Measurements from ENCODE around the gene RPL7L1. TPM values are rescaled to one million over a fixed set of nuclear protein-coding genes. Genes with fewer than 3 reads are reported as not detected.
A peak's percentile ranks its signal among the peaks of the same experiment; 100 is the strongest.
"Not testable (repeated sequence)": the region's sequence is repeated elsewhere in the genome, so short reads cannot be mapped to it uniquely, and the experiment has no call there.

Gene RPL7L1
- total and polyA plus RNA-seq, 2 experiments from 2014 or later: 85.4 to 89.5 TPM

- Histone ChIP-seq H3K4me3 (no peak overlapping the region), H3K9me3 (ENCODE audit: low read depth) (no peaks in the 10 kb centered on the region), H3K36me3 (peaks cover 10% of the 10 kb centered on the region), H3K27ac (no peak overlapping the region), H3K27me3 (no peaks in the 10 kb centered on the region), H3K4me1 (ENCODE audit: low read depth) (no peaks in the 10 kb centered on the region)
- no peak for TF ChIP-seq CTCF (IDR thresholded peaks at IDR 0.05; ENCODE audit: low read depth, low read length)
- no peak for DNase-seq (ENCODE audit: low read depth in 1 of 2, low spot score in 1 of 2)
Measured at GRCh38 chr6:42870145-42870936, 9.1 kb upstream of the RPL7L1 start.

- peaks cover under 1% of the 10 kb centered on the region for H3K36me3 ChIP-seq
- no peak for TF ChIP-seq CTCF (IDR thresholded peaks at IDR 0.05; ENCODE audit: low read depth, low read length)
- H3K4me3 ChIP-seq: no peak overlapping the region
Measured at GRCh38 chr6:42871711-42872110, 7.7 kb upstream of the RPL7L1 start.

GRCh38 chr6:42873313-42873712 lies 6.1 kb upstream of the RPL7L1 start:
- Histone ChIP-seq H3K9me3 (ENCODE audit: low read depth) (no peaks in the 10 kb centered on the region), H3K4me3 (no peak overlapping the region), H3K27ac (no peak overlapping the region), H3K27me3 (no peaks in the 10 kb centered on the region), H3K36me3 (no peaks in the 10 kb centered on the region), H3K4me1 (ENCODE audit: low read depth) (no peaks in the 10 kb centered on the region)
- no peak for TF ChIP-seq CTCF (IDR thresholded peaks at IDR 0.05; ENCODE audit: low read depth, low read length)
- no peak for DNase-seq (ENCODE audit: low read depth in 1 of 2, low spot score in 1 of 2)

More at GRCh38 chr6:42871711-42872110, 7.7 kb upstream of the RPL7L1 start:
- Histone ChIP-seq H3K27me3 (no peaks in the 10 kb centered on the region), H3K9me3 (ENCODE audit: low read depth) (no peaks in the 10 kb centered on the region), H3K27ac (no peak overlapping the region), H3K4me1 (ENCODE audit: low read depth) (no peaks in the 10 kb centered on the region)
- DNase-seq (ENCODE audit: low read depth in 1 of 2, low spot score in 1 of 2): no peak

- no peaks in the 10 kb centered on the region for H3K27me3 ChIP-seq
- peaks cover 4% of the 10 kb centered on the region for H3K4me1 ChIP-seq (ENCODE audit: low read depth)
- no peak for DNase-seq (ENCODE audit: low read depth in 1 of 2, low spot score in 1 of 2)
- H3K36me3 ChIP-seq: peaks cover 2% of the 10 kb centered on the region
- no peak overlapping the region for H3K27ac ChIP-seq
- TF ChIP-seq CTCF (IDR thresholded peaks at IDR 0.05; ENCODE audit: low read depth, low read length): no peak
- no peak overlapping the region for H3K4me3 ChIP-seq
- H3K9me3 ChIP-seq (ENCODE audit: low read depth): no peaks in the 10 kb centered on the region
Measured at GRCh38 chr6:42877695-42878094, 1.7 kb upstream of the RPL7L1 start.

- Histone ChIP-seq H3K4me3 (peak overlapping the region; percentile 98), H3K27ac (peak overlapping the region; percentile 97), H3K36me3 (peaks cover 24% of the 10 kb centered on the region)
- H3K4me1 ChIP-seq (ENCODE audit: low read depth); H3K9me3 ChIP-seq (ENCODE audit: low read depth); H3K27me3 ChIP-seq; DNase-seq (ENCODE audit: low read depth in 1 of 2, low spot score in 1 of 2): not testable (repeated sequence)
Measured at GRCh38 chr6:42880240-42880817, 913 bp downstream of the RPL7L1 start.

GRCh38 chr6:42880871-42881270 lies 1.5 kb downstream of the RPL7L1 start:
- Histone ChIP-seq H3K4me3 (peak overlapping the region; percentile 98), H3K36me3 (peaks cover 30% of the 10 kb centered on the region), H3K27ac (peak overlapping the region; percentile 97)
- DNase-seq (ENCODE audit: low read depth in 1 of 2, low spot score in 1 of 2); H3K27me3 ChIP-seq; H3K4me1 ChIP-seq (ENCODE audit: low read depth); H3K9me3 ChIP-seq (ENCODE audit: low read depth): not testable (repeated sequence)

Measured in cardiac muscle cell (in vitro differentiated cells and primary cell).